NCI-H1105 treated with DMSO at 0.1 percent for 48 hours (cell line): ENCODE results near the gene PRRC2B.
"Not testable (repeated sequence)": the region's sequence is repeated elsewhere in the genome, so short reads cannot be mapped to it uniquely, and the experiment has no call there.

Experiments
- DNase-seq: peaks from one replicate; lab custom pipeline; 2025; lab: John Stamatoyannopoulos, UW

Gene PRRC2B

GRCh38 chr9:131436376-131436775 is 42.5 kb downstream of the PRRC2B start:
- DNase-seq = no peak

- no peak for DNase-seq
These were observed 43.0 kb downstream of the PRRC2B start for GRCh38 chr9:131436865-131437271.

- no peak for DNase-seq
These were observed 44.3 kb downstream of the PRRC2B start for GRCh38 chr9:131438190-131438589.

- DNase-seq = no peak
These were observed 45.3 kb downstream of the PRRC2B start for GRCh38 chr9:131439224-131439623.

- no peak for DNase-seq
These were observed 47.6 kb downstream of the PRRC2B start for GRCh38 chr9:131441441-131441840.

- no peak for DNase-seq
These were observed 48.5 kb downstream of the PRRC2B start for GRCh38 chr9:131442351-131442750.

- DNase-seq = no peak
These were observed 49.8 kb downstream of the PRRC2B start for GRCh38 chr9:131443648-131444047.

GRCh38 chr9:131446276-131446675 is 52.4 kb downstream of the PRRC2B start:
- DNase-seq = no peak

GRCh38 chr9:131447148-131447547 is 53.3 kb downstream of the PRRC2B start:
- no peak for DNase-seq

- DNase-seq = no peak
These were observed 53.7 kb downstream of the PRRC2B start for GRCh38 chr9:131447600-131447999.

- DNase-seq = no peak
These were observed 54.9 kb downstream of the PRRC2B start for GRCh38 chr9:131448818-131449217.

- no peak for DNase-seq
These were observed 55.4 kb downstream of the PRRC2B start for GRCh38 chr9:131449276-131449675.

GRCh38 chr9:131454028-131454427 is 60.1 kb downstream of the PRRC2B start:
- no peak for DNase-seq

- not testable (repeated sequence) for DNase-seq
These were observed 61.8 kb downstream of the PRRC2B start for GRCh38 chr9:131455655-131456054.

- no peak for DNase-seq
These were observed 63.9 kb downstream of the PRRC2B start for GRCh38 chr9:131457746-131458145.

GRCh38 chr9:131459056-131459455 is 65.2 kb downstream of the PRRC2B start:
- DNase-seq = no peak

GRCh38 chr9:131461166-131461565 is 67.3 kb downstream of the PRRC2B start:
- no peak for DNase-seq

- DNase-seq = no peak
These were observed 70.6 kb downstream of the PRRC2B start for GRCh38 chr9:131464354-131465000.

- DNase-seq = no peak
These were observed 71.5 kb downstream of the PRRC2B start for GRCh38 chr9:131465401-131465800.

GRCh38 chr9:131467214-131467935 is 73.5 kb downstream of the PRRC2B start:
- no peak for DNase-seq

GRCh38 chr9:131468031-131468430 is 74.1 kb downstream of the PRRC2B start:
- DNase-seq = no peak

- no peak for DNase-seq
These were observed 75.5 kb downstream of the PRRC2B start for GRCh38 chr9:131469356-131469755.

GRCh38 chr9:131469951-131470350 is 76.1 kb downstream of the PRRC2B start:
- no peak for DNase-seq

GRCh38 chr9:131470581-131470991 is 76.7 kb downstream of the PRRC2B start:
- DNase-seq = no peak
